ENCODE measurements around the gene TRPM1. TPM values are rescaled to one million over a fixed set of nuclear protein-coding genes. Genes with fewer than 3 reads are reported as not detected.

The TRPM1 gene
- total RNA-seq, 1 donor from 2014 or later: not detected

DNA sequence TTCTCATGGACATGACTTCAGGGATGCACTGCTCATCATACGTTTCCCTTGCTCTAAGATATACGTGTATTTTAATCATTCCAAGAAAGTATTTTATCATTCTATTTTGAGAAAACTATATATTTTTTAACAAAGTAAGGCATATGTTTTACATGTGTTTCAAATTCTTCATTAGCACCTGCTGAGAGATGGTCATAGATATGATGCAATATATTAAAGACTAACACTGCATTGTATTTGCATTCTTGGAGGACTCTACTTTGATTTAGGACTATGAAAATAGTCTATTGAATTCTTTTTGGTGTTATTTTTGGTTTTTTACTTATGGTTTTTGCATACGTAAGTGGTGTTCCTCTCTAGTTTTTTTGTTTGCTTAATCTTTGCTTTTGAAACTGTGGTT lies 55.9 kb downstream of the TRPM1 start:
- H3K27me3 Mint-ChIP-seq (ENCODE audit: low read depth): peaks cover 6% of the 10 kb centered on the region
- DNase-seq (ENCODE audit: low spot score): no peak
- no peaks in the 10 kb centered on the region for H3K36me3 Mint-ChIP-seq (ENCODE audit: low read depth)
- no peaks in the 10 kb centered on the region for H3K4me1 Mint-ChIP-seq (ENCODE audit: low read depth)
- TF ChIP-seq, protein P1, sequence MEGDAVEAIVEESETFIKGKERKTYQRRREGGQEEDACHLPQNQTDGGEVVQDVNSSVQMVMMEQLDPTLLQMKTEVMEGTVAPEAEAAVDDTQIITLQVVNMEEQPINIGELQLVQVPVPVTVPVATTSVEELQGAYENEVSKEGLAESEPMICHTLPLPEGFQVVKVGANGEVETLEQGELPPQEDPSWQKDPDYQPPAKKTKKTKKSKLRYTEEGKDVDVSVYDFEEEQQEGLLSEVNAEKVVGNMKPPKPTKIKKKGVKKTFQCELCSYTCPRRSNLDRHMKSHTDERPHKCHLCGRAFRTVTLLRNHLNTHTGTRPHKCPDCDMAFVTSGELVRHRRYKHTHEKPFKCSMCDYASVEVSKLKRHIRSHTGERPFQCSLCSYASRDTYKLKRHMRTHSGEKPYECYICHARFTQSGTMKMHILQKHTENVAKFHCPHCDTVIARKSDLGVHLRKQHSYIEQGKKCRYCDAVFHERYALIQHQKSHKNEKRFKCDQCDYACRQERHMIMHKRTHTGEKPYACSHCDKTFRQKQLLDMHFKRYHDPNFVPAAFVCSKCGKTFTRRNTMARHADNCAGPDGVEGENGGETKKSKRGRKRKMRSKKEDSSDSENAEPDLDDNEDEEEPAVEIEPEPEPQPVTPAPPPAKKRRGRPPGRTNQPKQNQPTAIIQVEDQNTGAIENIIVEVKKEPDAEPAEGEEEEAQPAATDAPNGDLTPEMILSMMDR (IDR thresholded peaks at IDR 0.05): no peak
- no peaks in the 10 kb centered on the region for H3K9me3 Mint-ChIP-seq (ENCODE audit: low read depth)
- H3K27ac Mint-ChIP-seq (ENCODE audit: unreplicated experiment): no peak overlapping the region
- no peak overlapping the region for H3K4me3 Mint-ChIP-seq (ENCODE audit: unreplicated experiment)

DNA sequence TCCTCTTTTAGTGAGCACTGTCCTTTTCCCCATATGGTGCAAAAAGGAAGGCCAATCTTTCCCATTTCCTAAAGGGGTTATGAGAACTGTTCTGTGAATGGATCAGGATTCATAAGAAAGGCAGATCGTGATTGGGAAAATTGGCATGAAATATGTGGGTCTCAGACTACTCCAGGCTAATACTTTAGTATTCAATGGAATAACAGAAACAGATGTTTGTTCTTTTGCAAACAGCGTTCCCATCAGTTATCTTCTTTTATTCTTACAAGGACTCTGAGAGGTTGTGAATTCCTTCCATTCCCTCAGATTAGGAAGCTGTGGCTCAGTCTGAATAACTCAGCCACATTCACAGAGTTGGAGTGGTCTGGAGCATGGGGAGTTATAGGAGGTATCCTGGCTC lies 58.8 kb downstream of the TRPM1 start:
- H3K4me3 Mint-ChIP-seq (ENCODE audit: unreplicated experiment): no peak overlapping the region
- peaks cover 6% of the 10 kb centered on the region for H3K27me3 Mint-ChIP-seq (ENCODE audit: low read depth)

DNA sequence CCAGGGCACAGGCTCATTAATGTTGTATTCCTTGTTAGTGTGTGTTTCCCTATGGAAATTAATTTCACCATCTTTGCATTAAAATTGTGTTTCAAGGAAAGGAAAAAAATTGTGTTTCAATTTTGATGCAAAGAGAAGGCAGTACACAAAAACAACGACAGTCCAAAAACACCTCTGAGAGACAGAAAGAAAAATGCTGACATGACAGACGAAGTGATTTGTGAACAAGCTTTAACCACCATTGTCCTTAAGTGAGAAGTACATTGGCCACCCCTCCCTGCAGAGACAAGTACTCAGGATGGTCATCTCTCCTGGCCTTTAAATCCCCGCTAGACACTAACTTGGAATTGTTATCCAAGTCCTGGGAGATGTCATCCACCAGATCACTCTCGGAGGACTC lies 59.9 kb downstream of the TRPM1 start:
- Mint-ChIP-seq H3K27me3 (ENCODE audit: low read depth) (peaks cover 3% of the 10 kb centered on the region), H3K4me1 (ENCODE audit: low read depth) (no peaks in the 10 kb centered on the region), H3K27ac (ENCODE audit: unreplicated experiment) (no peak overlapping the region), H3K9me3 (ENCODE audit: low read depth) (peaks cover 3% of the 10 kb centered on the region), H3K36me3 (ENCODE audit: low read depth) (no peaks in the 10 kb centered on the region), H3K4me3 (ENCODE audit: unreplicated experiment) (no peak overlapping the region)
- TF ChIP-seq, protein P1 (IDR thresholded peaks at IDR 0.05): no peak
- DNase-seq (ENCODE audit: low spot score): no peak

More for the DNA sequence above, 58.8 kb downstream of the TRPM1 start:
- H3K4me1 Mint-ChIP-seq (ENCODE audit: low read depth): no peaks in the 10 kb centered on the region
- no peak for DNase-seq (ENCODE audit: low spot score)
- no peak overlapping the region for H3K27ac Mint-ChIP-seq (ENCODE audit: unreplicated experiment)
- H3K9me3 Mint-ChIP-seq (ENCODE audit: low read depth): peaks cover 3% of the 10 kb centered on the region
- TF ChIP-seq, protein P1 (IDR thresholded peaks at IDR 0.05): no peak
- no peaks in the 10 kb centered on the region for H3K36me3 Mint-ChIP-seq (ENCODE audit: low read depth)

DNA sequence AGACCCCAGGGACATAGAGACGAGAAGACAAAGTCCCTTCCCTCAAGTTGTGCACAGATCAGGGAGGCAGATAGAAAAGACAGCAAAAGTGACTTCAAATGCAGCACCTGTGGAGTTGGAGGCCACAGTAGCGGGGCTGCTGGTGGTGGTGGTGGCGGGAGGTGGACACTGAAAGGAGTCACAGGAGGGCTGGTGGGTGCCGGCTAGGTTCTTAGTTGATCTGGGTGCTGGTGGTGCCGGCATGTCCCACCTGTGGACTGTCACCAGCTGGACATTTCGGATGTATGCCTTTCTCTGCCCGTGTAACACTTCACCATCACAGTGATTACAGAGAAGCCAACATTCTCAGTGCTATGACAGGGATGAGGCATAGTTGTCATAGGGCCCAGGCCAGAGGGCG lies 60.9 kb downstream of the TRPM1 start:
- Mint-ChIP-seq H3K27me3 (ENCODE audit: low read depth) (no peaks in the 10 kb centered on the region), H3K4me1 (ENCODE audit: low read depth) (no peaks in the 10 kb centered on the region), H3K4me3 (ENCODE audit: unreplicated experiment) (no peak overlapping the region), H3K9me3 (ENCODE audit: low read depth) (peaks cover 3% of the 10 kb centered on the region), H3K27ac (ENCODE audit: unreplicated experiment) (no peak overlapping the region), H3K36me3 (ENCODE audit: low read depth) (no peaks in the 10 kb centered on the region)
- TF ChIP-seq, protein P1 (IDR thresholded peaks at IDR 0.05): no peak
- no peak for DNase-seq (ENCODE audit: low spot score)

DNA sequence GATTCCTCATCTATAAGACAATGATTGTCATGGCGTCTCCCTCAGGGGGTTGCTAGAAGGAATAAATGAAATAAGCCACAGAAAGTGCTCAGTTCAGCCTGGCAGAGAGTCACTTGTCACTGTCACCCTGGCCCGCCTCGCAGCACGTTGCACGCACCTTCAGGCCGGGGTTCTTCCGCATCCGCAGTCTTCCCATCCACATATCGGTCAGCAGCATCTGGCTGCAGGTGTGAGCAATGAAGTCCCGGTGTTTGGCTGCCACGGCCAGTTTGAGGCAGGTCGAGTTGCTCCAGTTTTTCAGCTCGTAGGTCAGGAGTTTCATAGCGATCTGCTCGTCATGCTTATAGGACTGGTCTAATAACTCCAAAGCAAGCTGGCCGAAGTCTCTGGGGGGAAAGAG lies 61.6 kb downstream of the TRPM1 start:
- Mint-ChIP-seq H3K4me3 (ENCODE audit: unreplicated experiment) (no peak overlapping the region), H3K9me3 (ENCODE audit: low read depth) (peaks cover 3% of the 10 kb centered on the region), H3K27ac (ENCODE audit: unreplicated experiment) (no peak overlapping the region), H3K36me3 (ENCODE audit: low read depth) (no peaks in the 10 kb centered on the region), H3K4me1 (ENCODE audit: low read depth) (no peaks in the 10 kb centered on the region), H3K27me3 (ENCODE audit: low read depth) (no peaks in the 10 kb centered on the region)
- DNase-seq (ENCODE audit: low spot score): no peak
- TF ChIP-seq, protein P1 (IDR thresholded peaks at IDR 0.05): no peak
